HepG2 (cell line): Measurements from ENCODE around the gene DAGLB. TPM values are rescaled to one million over a fixed set of nuclear protein-coding genes. Genes with fewer than 3 reads are reported as not detected.

Experiments
- CENPT ChIP-seq: sonication (generic); formaldehyde crosslinking; IDR thresholded peaks from 2 replicates; pipeline ENCODE4 v1.8.0; 2022; ENCODE audit warnings: low read depth, mild to moderate bottlenecking, moderate library complexity, missing genetic modification reagents
- ELF4 ChIP-seq: sonication (generic); formaldehyde crosslinking; IDR thresholded peaks from 2 replicates; pipeline ENCODE4 v1.5.0; 2020; ENCODE audit warnings: missing genetic modification reagents, mild to moderate bottlenecking, moderate library complexity, borderline replicate concordance
- ESRRA ChIP-seq: sonication (generic); formaldehyde crosslinking; IDR thresholded peaks from 2 replicates; pipeline ENCODE4 v1.5.1; 2020; ENCODE audit warnings: mild to moderate bottlenecking, low read depth, missing genetic modification reagents
- ETV6 ChIP-seq: sonication (generic); formaldehyde crosslinking; conservative IDR thresholded peaks from 2 replicates; pipeline ENCODE4 v1.4.0; 2020; ENCODE audit warnings: missing genetic modification reagents
- GPN1 ChIP-seq: sonication (generic); formaldehyde crosslinking; IDR thresholded peaks from 2 replicates; pipeline ENCODE4 v1.5.1; 2020; ENCODE audit warnings: missing genetic modification reagents, borderline replicate concordance
- GTF2F1 ChIP-seq: fragments of 150-350 bp; IDR thresholded peaks from 2 replicates; pipeline ENCODE4 v1.6.1; 2014; ENCODE audit warnings: low read length
- ISX ChIP-seq: sonication (generic); formaldehyde crosslinking; conservative IDR thresholded peaks from 2 replicates; pipeline ENCODE4 v1.5.0; 2020; ENCODE audit warnings: missing genetic modification reagents
- JUNB ChIP-seq: sonication (generic); formaldehyde crosslinking; IDR thresholded peaks from 2 replicates; pipeline ENCODE4 v1.8.0; 2022; ENCODE audit warnings: missing genetic modification reagents, mild to moderate bottlenecking, borderline replicate concordance
- PHF8 ChIP-seq: sonication (generic); formaldehyde crosslinking; IDR thresholded peaks from 2 replicates; pipeline ENCODE4 v1.5.0; 2020; ENCODE audit warnings: missing genetic modification reagents
- REL ChIP-seq: sonication (generic); formaldehyde crosslinking; conservative IDR thresholded peaks from 2 replicates; pipeline ENCODE4 v1.8.0; 2022; ENCODE audit warnings: mild to moderate bottlenecking, missing genetic modification reagents, moderate library complexity
- SALL2 ChIP-seq: sonication (generic); formaldehyde crosslinking; IDR thresholded peaks from 2 replicates; pipeline ENCODE4 v1.8.1; 2023; ENCODE audit warnings: mild to moderate bottlenecking, missing genetic modification reagents, inconsistent platforms
- SIX1 ChIP-seq: sonication (generic); formaldehyde crosslinking; IDR thresholded peaks from 2 replicates; pipeline ENCODE4 v1.4.0; 2020; ENCODE audit warnings: missing genetic modification reagents, borderline replicate concordance
- TBX3 ChIP-seq: fragments of 450-650 bp; IDR thresholded peaks from 2 replicates; pipeline ENCODE4 v1.6.1; 2017; ENCODE audit warnings: antibody characterized with exemption, mild to moderate bottlenecking, inconsistent platforms, borderline replicate concordance
- ZFX ChIP-seq: sonication (generic); formaldehyde crosslinking; IDR thresholded peaks from 2 replicates; pipeline ENCODE4 v1.4.0; 2020; ENCODE audit warnings: mild to moderate bottlenecking, low read depth, missing genetic modification reagents, moderate library complexity
- ZNF138 ChIP-seq: sonication (generic); formaldehyde crosslinking; IDR thresholded peaks from 2 replicates; pipeline ENCODE4 v1.5.0; 2020; ENCODE audit warnings: mild to moderate bottlenecking, low read depth, missing genetic modification reagents
- ZNF143 ChIP-seq: sonication (generic); formaldehyde crosslinking; IDR thresholded peaks from 2 replicates; pipeline ENCODE4 v1.4.0; 2020; ENCODE audit warnings: missing genetic modification reagents
- ZNF207 ChIP-seq: fragments of 450-650 bp; IDR thresholded peaks from 2 replicates; pipeline ENCODE4 v1.6.1; 2016; ENCODE audit warnings: antibody characterized with exemption, borderline replicate concordance
- ZNF441 ChIP-seq: sonication (generic); formaldehyde crosslinking; IDR thresholded peaks from 2 replicates; pipeline ENCODE4 v1.7.0; 2021; ENCODE audit warnings: missing genetic modification reagents, borderline replicate concordance
- ZNF546 ChIP-seq: sonication (generic); formaldehyde crosslinking; conservative IDR thresholded peaks from 2 replicates; pipeline ENCODE4 v1.8.1; 2023; ENCODE audit warnings: mild to moderate bottlenecking, missing genetic modification reagents
- ZNF572 ChIP-seq: sonication (generic); formaldehyde crosslinking; IDR thresholded peaks from 2 replicates; pipeline ENCODE4 v1.5.1; 2020; ENCODE audit warnings: mild to moderate bottlenecking, missing genetic modification reagents
- ZNF674 ChIP-seq: sonication (generic); formaldehyde crosslinking; IDR thresholded peaks from 2 replicates; pipeline ENCODE4 v1.5.0; 2020; ENCODE audit warnings: low read depth, mild to moderate bottlenecking, missing genetic modification reagents
- ZNF780A ChIP-seq: sonication (generic); formaldehyde crosslinking; IDR thresholded peaks from 2 replicates; pipeline ENCODE4 v1.8.0; 2022; ENCODE audit warnings: mild to moderate bottlenecking, missing genetic modification reagents, moderate library complexity
- polyA plus RNA-seq, 8 experiments: library from polyadenylated mRNA; depleted of rRNA in 3 of 8; stranded (reverse) in 7 of 8; unstranded in 1 of 8; fragments of >200 nt; fragmentation: Illumina TruSeq in 4 of 8; extraction: Trizol in 4 of 8; gene quantifications; 2 replicates each; pipeline versions ENCODE4 v1.2.1 to v1.2.3, GENCODE V29; 2011 to 2016; ENCODE audit warnings: low read depth in 4 of 8, missing spikeins in 1 of 8, mixed read lengths in 1 of 8; ENCODE audit not compliant: insufficient read depth in 1 of 8
- total RNA-seq, 5 experiments: library from RNA; depleted of rRNA; stranded (reverse); fragments of >200 nt; fragmentation: Illumina TruSeq; extraction: Trizol; gene quantifications; 2 replicates each; pipeline ENCODE4 v1.2.3, GENCODE V29; 2016; ENCODE audit warnings: low read depth in 1 of 5
- TF ChIP-seq, protein P1 (sequence below): sonication (generic); formaldehyde crosslinking; IDR thresholded peaks from 2 replicates; pipeline ENCODE4 v1.4.0; 2020; ENCODE audit warnings: missing genetic modification reagents
- TF ChIP-seq, protein P2 (sequence below): sonication (generic); formaldehyde crosslinking; IDR thresholded peaks from 2 replicates; pipeline ENCODE4 v1.9.0; 2022; ENCODE audit warnings: missing genetic modification reagents, mild to moderate bottlenecking, borderline replicate concordance
- TF ChIP-seq, protein P3 (sequence below): sonication (generic); formaldehyde crosslinking; IDR thresholded peaks from 2 replicates; pipeline ENCODE4 v1.4.0; 2020; ENCODE audit warnings: mild to moderate bottlenecking, missing genetic modification reagents

Gene DAGLB
- total and polyA plus RNA-seq, 2 of the 13 experiments (the other 11 are each of a cell fraction or from before 2014, with no cell fraction given) = 7.9 to 9.8 TPM

DNA sequence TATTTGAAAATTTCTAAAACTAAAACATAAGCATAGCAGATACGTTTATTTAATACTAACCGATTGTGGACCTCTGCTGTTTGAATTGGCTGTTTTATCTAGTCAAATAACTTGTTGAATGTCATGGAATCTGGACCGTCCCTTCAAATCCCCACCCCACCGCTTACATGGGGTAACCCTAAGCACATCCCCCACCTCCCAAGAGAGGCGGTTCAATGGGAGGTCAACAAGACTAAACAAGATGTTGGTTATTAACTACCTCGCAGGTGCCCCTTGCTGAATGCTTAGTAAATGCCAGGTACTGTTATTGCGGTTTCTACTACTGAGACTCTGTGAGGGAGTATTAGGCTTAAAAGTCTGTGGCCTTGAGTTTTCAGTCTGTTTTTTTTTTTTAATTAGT lies 70.9 kb downstream of the DAGLB start (continued):
- TF ChIP-seq, protein P1, sequence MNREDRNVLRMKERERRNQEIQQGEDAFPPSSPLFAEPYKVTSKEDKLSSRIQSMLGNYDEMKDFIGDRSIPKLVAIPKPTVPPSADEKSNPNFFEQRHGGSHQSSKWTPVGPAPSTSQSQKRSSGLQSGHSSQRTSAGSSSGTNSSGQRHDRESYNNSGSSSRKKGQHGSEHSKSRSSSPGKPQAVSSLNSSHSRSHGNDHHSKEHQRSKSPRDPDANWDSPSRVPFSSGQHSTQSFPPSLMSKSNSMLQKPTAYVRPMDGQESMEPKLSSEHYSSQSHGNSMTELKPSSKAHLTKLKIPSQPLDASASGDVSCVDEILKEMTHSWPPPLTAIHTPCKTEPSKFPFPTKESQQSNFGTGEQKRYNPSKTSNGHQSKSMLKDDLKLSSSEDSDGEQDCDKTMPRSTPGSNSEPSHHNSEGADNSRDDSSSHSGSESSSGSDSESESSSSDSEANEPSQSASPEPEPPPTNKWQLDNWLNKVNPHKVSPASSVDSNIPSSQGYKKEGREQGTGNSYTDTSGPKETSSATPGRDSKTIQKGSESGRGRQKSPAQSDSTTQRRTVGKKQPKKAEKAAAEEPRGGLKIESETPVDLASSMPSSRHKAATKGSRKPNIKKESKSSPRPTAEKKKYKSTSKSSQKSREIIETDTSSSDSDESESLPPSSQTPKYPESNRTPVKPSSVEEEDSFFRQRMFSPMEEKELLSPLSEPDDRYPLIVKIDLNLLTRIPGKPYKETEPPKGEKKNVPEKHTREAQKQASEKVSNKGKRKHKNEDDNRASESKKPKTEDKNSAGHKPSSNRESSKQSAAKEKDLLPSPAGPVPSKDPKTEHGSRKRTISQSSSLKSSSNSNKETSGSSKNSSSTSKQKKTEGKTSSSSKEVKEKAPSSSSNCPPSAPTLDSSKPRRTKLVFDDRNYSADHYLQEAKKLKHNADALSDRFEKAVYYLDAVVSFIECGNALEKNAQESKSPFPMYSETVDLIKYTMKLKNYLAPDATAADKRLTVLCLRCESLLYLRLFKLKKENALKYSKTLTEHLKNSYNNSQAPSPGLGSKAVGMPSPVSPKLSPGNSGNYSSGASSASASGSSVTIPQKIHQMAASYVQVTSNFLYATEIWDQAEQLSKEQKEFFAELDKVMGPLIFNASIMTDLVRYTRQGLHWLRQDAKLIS = no peak
- TF ChIP-seq REL (no peak), ZNF207 (no peak), ZNF138 (CRISPR knock-in tag) (no peak), GPN1 (CRISPR knock-in tag) (no peak), TBX3 (no peak), ZFX (CRISPR knock-in tag) (no peak), PHF8 (no peak), ZNF546 (CRISPR knock-in tag) (no peak), ZNF780A (CRISPR knock-in tag) (no peak), ZNF674 (CRISPR knock-in tag) (no peak), ZNF441 (CRISPR knock-in tag) (no peak), ISX (CRISPR knock-in tag) (no peak), SALL2 (CRISPR knock-in tag) (no peak), ESRRA (no peak), SIX1 (no peak), CENPT (CRISPR knock-in tag) (no peak), ETV6 (CRISPR knock-in tag) (no peak), ZNF572 (CRISPR knock-in tag) (no peak), ELF4 (no peak), JUNB (CRISPR knock-in tag) (no peak), ZNF143 (CRISPR knock-in tag) (no peak), GTF2F1 (no peak)
- TF ChIP-seq, protein P2, sequence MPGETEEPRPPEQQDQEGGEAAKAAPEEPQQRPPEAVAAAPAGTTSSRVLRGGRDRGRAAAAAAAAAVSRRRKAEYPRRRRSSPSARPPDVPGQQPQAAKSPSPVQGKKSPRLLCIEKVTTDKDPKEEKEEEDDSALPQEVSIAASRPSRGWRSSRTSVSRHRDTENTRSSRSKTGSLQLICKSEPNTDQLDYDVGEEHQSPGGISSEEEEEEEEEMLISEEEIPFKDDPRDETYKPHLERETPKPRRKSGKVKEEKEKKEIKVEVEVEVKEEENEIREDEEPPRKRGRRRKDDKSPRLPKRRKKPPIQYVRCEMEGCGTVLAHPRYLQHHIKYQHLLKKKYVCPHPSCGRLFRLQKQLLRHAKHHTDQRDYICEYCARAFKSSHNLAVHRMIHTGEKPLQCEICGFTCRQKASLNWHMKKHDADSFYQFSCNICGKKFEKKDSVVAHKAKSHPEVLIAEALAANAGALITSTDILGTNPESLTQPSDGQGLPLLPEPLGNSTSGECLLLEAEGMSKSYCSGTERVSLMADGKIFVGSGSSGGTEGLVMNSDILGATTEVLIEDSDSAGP (CRISPR knock-in tag) = no peak
- TF ChIP-seq, protein P3, sequence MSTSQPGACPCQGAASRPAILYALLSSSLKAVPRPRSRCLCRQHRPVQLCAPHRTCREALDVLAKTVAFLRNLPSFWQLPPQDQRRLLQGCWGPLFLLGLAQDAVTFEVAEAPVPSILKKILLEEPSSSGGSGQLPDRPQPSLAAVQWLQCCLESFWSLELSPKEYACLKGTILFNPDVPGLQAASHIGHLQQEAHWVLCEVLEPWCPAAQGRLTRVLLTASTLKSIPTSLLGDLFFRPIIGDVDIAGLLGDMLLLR = no peak
